ENCODE data around the gene CD83. TPM values are rescaled to one million over a fixed set of nuclear protein-coding genes. Genes with fewer than 3 reads are reported as not detected.
"Not testable (repeated sequence)": the region's sequence is repeated elsewhere in the genome, so short reads cannot be mapped to it uniquely, and the experiment has no call there.

CD83 gene, protein sequence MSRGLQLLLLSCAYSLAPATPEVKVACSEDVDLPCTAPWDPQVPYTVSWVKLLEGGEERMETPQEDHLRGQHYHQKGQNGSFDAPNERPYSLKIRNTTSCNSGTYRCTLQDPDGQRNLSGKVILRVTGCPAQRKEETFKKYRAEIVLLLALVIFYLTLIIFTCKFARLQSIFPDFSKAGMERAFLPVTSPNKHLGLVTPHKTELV
- total RNA-seq = 12.9 TPM
- long read RNA-seq, transcript CD83-201 (5 exons, 2,471 nt) = major isoform, 23 of 45 reads
- long read RNA-seq, partial matches to known transcripts = 17 of 45 reads
- long read RNA-seq, other reads (novel, unspliced or antisense) = 5 of 45 reads

DNA sequence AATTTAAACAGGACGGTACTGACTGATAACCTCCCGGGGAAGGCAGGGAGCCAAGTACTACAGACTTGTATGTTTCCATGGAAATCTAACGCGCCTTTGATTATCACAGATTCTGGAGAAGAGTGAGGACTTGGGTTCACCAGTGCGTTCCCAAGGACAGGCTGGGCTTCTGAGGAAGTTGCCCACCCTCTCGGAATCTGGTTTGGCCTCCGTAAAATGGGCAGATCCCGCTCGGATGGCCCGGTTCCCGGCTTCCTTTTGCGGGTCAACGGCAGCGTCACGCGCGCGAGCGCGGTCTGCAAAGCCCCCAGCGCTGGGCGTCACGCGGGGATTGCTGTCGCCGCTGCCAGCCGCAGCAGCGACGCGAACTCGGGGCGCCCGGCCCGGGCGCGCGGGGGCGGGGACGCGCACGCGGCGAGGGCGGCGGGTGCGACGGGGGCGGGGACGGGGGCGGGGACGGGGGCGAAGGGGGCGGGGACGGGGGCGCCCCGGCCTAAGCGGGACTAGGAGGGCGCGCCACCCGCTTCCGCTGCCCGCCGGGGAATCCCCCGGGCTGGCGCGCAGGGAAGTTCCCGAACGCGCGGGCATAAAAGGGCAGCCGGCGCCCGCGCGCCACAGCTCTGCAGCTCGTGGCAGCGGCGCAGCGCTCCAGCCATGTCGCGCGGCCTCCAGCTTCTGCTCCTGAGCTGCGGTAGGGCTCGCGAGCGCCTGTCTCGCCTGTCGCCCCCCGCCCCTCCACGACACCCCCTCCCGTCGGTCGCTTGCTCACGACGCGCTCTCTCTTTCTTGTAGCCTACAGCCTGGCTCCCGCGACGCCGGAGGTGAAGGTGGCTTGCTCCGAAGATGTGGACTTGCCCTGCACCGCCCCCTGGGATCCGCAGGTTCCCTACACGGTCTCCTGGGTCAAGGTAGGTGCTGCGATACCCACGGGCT is at the start of gene CD83:
Gene CD83 (plus strand): TSS at position 615 of the 933 bp plus-strand sequence. CDS start 40 bp downstream, at position 655.
- peak; percentile 90 for DNase-seq (ENCODE audit: low spot score)

- no peak for DNase-seq (ENCODE audit: low spot score)
Observed at GRCh38 chr6:14068133-14068532, 49.4 kb upstream of the CD83 start.

GRCh38 chr6:14068623-14069022 is 48.9 kb upstream of the CD83 start:
- DNase-seq (ENCODE audit: low spot score) = no peak

DNA sequence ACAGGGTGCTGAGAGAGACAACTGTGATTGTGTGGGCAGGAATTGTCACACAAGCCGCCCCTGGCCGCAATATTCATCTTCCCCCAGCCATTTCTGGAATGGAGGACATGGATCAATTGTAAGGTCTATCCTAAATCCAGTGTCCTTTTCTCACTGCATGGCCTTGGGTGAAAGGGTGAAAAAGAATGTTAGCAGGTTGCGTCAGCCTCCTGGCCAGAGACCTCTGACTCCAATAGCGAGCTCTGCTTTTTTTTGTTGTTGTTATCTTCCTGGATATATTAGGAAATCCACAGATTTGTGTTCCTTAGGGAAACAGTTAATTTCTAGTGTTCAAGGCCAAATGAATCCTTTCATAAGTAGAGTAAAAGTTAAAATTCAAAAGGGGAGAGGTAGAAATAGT is 47.1 kb upstream of the CD83 start:
- DNase-seq (ENCODE audit: low spot score) = no peak

DNA sequence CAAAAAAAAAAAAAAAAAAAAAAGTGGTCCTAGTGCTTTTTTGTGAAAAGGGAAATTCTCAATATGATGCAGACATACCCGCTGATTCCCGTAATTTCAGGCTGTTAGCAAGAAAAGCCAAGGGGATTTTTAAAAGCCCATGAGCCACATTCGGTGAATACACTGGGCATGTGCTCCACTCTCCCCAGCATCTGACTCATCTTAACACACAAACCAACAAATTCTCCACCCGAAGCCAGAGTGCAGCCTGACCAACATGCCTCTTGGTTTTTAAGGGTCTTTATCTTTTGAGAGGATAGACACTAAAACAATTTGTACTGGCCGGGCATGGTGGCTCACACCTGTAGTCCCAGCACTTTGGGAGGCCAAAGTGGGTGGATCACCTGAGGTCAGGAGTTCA is 45.5 kb upstream of the CD83 start:
- no peak for DNase-seq (ENCODE audit: low spot score)

DNA sequence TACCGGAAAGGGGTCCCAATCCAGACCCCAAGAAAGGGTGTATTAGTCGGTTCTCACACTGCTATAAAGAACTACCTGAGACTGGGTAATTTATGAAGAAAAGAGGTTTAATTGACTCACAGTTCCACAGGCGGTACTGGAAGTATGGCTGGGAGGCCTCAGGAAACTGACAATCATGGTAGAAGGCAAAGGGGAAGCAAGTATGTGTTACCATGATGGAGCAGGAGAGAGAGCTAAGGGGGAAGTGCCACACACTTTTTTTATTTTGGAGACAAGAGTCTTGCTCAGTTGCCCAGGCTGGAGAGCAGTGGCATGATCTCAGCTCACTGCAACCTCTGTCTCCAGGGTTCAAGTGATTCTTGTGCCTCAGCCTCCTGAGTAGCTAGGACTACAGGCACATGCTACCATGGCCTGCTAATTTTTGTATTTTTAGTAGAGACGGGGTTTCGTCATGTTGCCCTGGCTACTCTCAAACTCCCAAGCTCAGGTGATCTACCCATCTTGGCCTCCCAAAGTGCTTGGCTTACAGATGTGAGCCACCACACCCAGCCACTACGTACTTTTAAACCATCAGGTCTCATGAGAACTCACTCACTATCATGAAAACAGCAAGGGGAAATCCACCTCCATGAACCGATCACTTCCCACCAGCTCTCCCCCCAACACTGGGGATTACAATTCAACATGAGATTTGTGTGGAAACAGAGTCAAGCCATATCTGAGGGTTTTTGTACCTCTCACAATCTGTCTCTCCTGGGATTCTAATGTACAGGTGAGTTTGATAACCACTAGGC is 43.8 kb upstream of the CD83 start:
- DNase-seq (ENCODE audit: low spot score) = not testable (repeated sequence)

- DNase-seq (ENCODE audit: low spot score) = no peak
Observed at GRCh38 chr6:14074476-14075094, 43.0 kb upstream of the CD83 start.

GRCh38 chr6:14075095-14075503 is 42.5 kb upstream of the CD83 start:
- DNase-seq (ENCODE audit: low spot score) = no peak

- DNase-seq (ENCODE audit: low spot score) = no peak
Observed at GRCh38 chr6:14077193-14077867, 40.2 kb upstream of the CD83 start.

- DNase-seq (ENCODE audit: low spot score) = peak; percentile 68
Observed at GRCh38 chr6:14079433-14079832, 38.1 kb upstream of the CD83 start.

- DNase-seq (ENCODE audit: low spot score) = no peak
Observed at GRCh38 chr6:14079971-14080370, 37.6 kb upstream of the CD83 start.

DNA sequence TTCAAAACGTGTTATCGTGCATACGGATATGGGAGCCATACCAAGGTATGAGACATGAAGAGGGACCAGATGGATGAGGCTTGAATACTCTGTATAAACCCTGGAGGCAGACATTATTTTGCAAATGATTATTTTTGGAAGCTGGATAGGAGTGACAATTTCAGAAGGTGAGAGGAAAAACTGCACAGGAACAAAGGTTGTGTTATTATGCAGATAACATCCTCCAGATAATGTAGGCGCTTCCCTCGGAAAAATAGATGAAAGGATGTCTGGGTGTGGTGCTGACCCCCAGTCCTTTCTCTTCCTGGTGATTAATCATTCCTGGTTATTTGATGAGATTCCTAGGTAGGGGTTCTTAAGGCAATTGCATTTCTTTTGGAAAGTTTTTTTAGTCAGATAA is 36.4 kb upstream of the CD83 start:
- DNase-seq (ENCODE audit: low spot score) = no peak

- DNase-seq (ENCODE audit: low spot score) = no peak
Observed at GRCh38 chr6:14082771-14083170, 34.8 kb upstream of the CD83 start.

GRCh38 chr6:14083262-14083661 is 34.3 kb upstream of the CD83 start:
- DNase-seq (ENCODE audit: low spot score) = no peak

DNA sequence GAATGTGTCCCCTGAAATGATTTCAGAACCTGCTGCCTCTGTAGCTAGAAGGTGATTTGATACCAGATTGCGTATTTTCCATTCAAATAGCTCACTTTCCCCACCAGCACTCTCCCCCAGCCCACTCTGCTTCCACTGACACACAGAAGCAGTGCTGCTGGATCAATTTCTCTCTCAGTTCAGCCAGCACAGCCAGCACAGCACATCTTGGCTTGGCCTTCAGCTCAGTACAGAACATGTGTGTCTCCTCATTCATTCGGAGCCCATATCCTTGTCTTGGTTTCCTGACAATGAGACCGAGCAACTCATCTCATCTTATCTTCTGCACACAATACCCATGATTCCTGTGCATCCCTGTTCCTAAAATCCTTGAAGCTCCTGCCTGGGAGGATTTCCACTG is 33.8 kb upstream of the CD83 start:
- no peak for DNase-seq (ENCODE audit: low spot score)

GRCh38 chr6:14084388-14084787 is 33.2 kb upstream of the CD83 start:
- DNase-seq (ENCODE audit: low spot score) = no peak

DNA sequence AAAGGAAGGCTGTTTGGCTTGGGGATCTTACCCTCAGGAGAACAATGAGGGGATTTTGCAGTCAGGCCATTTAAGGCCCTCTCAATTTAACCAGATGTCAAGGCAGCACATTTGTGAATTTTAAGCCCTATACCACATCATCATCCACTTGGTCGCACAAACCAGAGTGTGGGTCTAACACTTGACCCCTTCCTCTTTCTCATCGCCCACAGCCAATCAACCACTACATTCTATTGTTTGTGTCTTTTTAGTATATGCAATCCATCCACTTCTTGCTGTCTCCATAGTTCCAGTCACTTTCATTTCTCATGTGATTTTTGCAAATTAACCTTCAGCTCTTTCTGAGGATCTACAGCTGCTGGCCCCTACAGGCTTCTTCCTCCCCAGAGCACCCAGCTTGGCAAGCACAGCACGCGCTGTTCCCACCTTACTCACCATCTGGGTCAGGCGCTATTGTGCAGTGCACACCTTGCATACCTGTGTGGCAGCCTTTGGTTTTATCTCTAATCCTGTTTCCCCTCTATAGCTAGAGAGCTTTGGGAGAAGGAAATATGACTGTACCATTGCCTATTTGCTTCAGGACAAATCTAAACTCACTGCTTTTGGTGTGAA is 32.3 kb upstream of the CD83 start:
- DNase-seq (ENCODE audit: low spot score) = no peak

- no peak for DNase-seq (ENCODE audit: low spot score)
Observed at GRCh38 chr6:14086701-14087100, 30.9 kb upstream of the CD83 start.

DNA sequence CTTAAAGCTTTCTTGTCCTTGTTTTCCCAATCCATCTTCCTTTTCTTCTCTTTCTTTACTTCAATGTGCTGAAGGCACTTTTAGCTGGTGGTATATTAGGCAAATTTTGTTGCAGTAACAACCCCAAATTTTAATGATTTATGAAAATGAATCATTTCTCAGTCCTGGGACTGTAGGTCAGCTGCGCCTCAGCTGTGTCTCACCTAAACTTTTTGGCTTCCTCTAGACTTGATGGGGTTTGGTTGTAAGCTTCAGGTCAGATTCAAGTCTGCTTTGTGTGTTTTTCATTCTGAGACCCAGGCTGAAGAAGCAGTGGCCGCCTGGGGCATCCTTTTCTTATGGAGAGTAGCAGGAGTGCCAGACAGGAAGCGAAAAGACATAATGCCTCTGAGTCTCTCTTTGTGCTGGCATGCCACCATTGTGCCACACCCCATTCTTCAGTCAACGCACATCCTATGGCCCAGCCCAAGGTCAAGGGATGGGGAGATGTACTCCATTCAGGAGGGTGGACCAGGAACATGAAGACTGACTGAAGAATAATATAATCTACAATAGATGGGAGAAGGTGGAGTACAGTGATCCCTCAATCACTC is 28.9 kb upstream of the CD83 start:
- DNase-seq (ENCODE audit: low spot score) = no peak

DNA sequence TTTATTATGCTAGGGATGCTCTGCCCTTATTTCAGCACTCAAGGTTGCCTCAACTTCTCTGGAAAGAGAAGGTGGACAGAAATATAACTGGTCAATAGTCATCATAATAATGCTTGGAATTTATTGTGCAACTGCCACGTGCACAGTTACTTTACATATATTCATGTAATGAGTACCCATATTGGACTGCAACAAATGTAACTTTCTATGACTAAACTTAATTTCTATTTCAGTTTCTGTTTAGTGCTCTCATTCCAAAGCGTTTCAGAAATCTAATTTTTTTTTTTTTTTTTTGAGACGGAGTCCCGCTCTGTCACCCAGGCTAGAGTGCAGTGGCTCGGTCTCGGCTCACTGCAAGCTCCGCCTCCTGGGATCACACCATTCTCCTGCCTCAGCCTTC is 28.3 kb upstream of the CD83 start:
- no peak for DNase-seq (ENCODE audit: low spot score)

All from mesenteric fat pad (tissue), 1 donor.